ENCODE measurements around the gene GPR150. TPM values are rescaled to one million over a fixed set of nuclear protein-coding genes. Genes with fewer than 3 reads are reported as not detected.
A peak's percentile ranks its signal among the peaks of the same experiment; 100 is the strongest.

GPR150 gene
- total and polyA plus RNA-seq, 2 of the 13 experiments (the other 11 are each of a cell fraction or from before 2014, with no cell fraction given): 0.03 TPM; not detected in 1

- TF ChIP-seq ZHX2 (IDR thresholded peaks at IDR 0.05; ENCODE audit: low read depth) (peak; percentile 55; the same call in 1 of the 2 replicates), ZHX2 (CRISPR knock-in tag; IDR thresholded peaks at IDR 0.05; ENCODE audit: borderline replicate concordance) (no peak), CBX5 (CRISPR knock-in tag; IDR thresholded peaks at IDR 0.05; ENCODE audit: borderline replicate concordance) (0 out of 2 replicates have a peak, but pooled peaks have one; percentile 63), HOMEZ (CRISPR knock-in tag; IDR thresholded peaks at IDR 0.05; ENCODE audit: low read depth) (peak; percentile 96), AKAP8 (CRISPR knock-in tag; IDR thresholded peaks at IDR 0.05) (peak; percentile 75; the same call in 1 of the 2 replicates), HNF4G (IDR thresholded peaks at IDR 0.05; ENCODE audit: borderline replicate concordance, low read depth, low read length) (no peak; the same call in 1 of the 2 replicates), HNF4G (CRISPR knock-in tag; IDR thresholded peaks at IDR 0.05; ENCODE audit: borderline replicate concordance, low read depth) (no peak), KMT2A (CRISPR knock-in tag; IDR thresholded peaks at IDR 0.05) (peak; percentile 78; the same call in 1 of the 2 replicates), ONECUT2 (CRISPR knock-in tag; IDR thresholded peaks at IDR 0.05) (0 out of 2 replicates have a peak, but pooled peaks have one; percentile 16), ARID4A (CRISPR knock-in tag; IDR thresholded peaks at IDR 0.05; ENCODE audit: borderline replicate concordance) (peak; percentile 90; the same call in 1 of the 2 replicates), KAT8 (CRISPR knock-in tag; IDR thresholded peaks at IDR 0.05) (peak; percentile 92), YEATS4 (CRISPR knock-in tag; IDR thresholded peaks at IDR 0.05; ENCODE audit: borderline replicate concordance) (peak; percentile 87), ZNF564 (CRISPR knock-in tag; IDR thresholded peaks at IDR 0.05) (peak; percentile 75; the same call in 1 of the 2 replicates), SKIL (CRISPR knock-in tag; IDR thresholded peaks at IDR 0.05; ENCODE audit: borderline replicate concordance) (peak; percentile 65; the same call in 1 of the 2 replicates)
Observed at GRCh38 chr5:95646569-95647431, 26.9 kb downstream of the GPR150 start, which contains the start of gene RFESD (continued).
